K562 (cell line): ENCODE results near the gene FGFRL1. TPM values are rescaled to one million over a fixed set of nuclear protein-coding genes. Genes with fewer than 3 reads are reported as not detected.
A peak's percentile ranks its signal among the peaks of the same experiment; 100 is the strongest.

Experiments
- TEAD1 ChIP-seq, 2 experiments: fragments of 450-650 bp in 1 of 2; sonication (generic) in 1 of 2; formaldehyde crosslinking; IDR thresholded peaks; 2 replicates each; pipeline versions ENCODE4 v1.4.0 to v1.8.0; 2020 to 2022; ENCODE audit warnings: mild to moderate bottlenecking in 2 of 2, missing genetic modification reagents in 1 of 2
- ZNF146 ChIP-seq: IDR thresholded peaks from one replicate; pipeline ENCODE4 v1.6.1; 2018; ENCODE audit warnings: missing compliant biosample characterization; ENCODE audit not compliant: unreplicated experiment
- ZNF436 ChIP-seq: fragments of 250-450, 450-650 bp; sonication (Bioruptor Pico); formaldehyde crosslinking; IDR thresholded peaks from 2 replicates; pipeline ENCODE4 v1.7.0; 2020; ENCODE audit warnings: mild to moderate bottlenecking
- polyA plus RNA-seq, 8 experiments: library from polyadenylated mRNA; depleted of rRNA in 4 of 8; stranded (reverse) in 5 of 8; unstranded in 3 of 8; fragments of >200 nt; fragmentation: Nextera tagmentation in 2 of 8; fragmentation: Illumina TruSeq in 1 of 8; extraction: Ambion mirVana in 2 of 8; extraction: Trizol in 1 of 8; gene quantifications; 2 replicates each; pipeline versions ENCODE4 v1.2.1 to v1.2.3, GENCODE V29; 2011 to 2014; ENCODE audit warnings: inconsistent platforms in 1 of 8, missing spikeins in 1 of 8
- total RNA-seq, 7 experiments: library from RNA; depleted of rRNA in 6 of 7; stranded (reverse); fragments of >200 nt in 6 of 7; fragmentation: Illumina TruSeq in 2 of 7; extraction: Trizol in 2 of 7; gene quantifications; 2 replicates each; pipeline versions ENCODE4 v1.2.1 to v1.2.3, GENCODE V29; 2011 to 2021; ENCODE audit warnings: low replicate concordance in 1 of 7
- TF ChIP-seq, protein P1 (sequence below): fragments of 450-650 bp; IDR thresholded peaks from 2 replicates; pipeline ENCODE4 v1.6.1; 2016; ENCODE audit warnings: mild to moderate bottlenecking, moderate library complexity
- TF ChIP-seq, protein P2 (sequence below), 2 experiments: fragments of 450-650 bp in 1 of 2; sonication (generic) in 1 of 2; formaldehyde crosslinking in 1 of 2; IDR thresholded peaks; 2 replicates each; pipeline versions ENCODE4 v1.7.1 to v1.9.0; 2016 to 2022; ENCODE audit warnings: inconsistent platforms in 1 of 2, mild to moderate bottlenecking in 1 of 2, missing genetic modification reagents in 1 of 2

Gene FGFRL1
- total and polyA plus RNA-seq, 9 of the 15 experiments (the other 6 are each of a cell fraction or from before 2014, with no cell fraction given): 0.34 to 49.9 (median 14.6) TPM

DNA sequence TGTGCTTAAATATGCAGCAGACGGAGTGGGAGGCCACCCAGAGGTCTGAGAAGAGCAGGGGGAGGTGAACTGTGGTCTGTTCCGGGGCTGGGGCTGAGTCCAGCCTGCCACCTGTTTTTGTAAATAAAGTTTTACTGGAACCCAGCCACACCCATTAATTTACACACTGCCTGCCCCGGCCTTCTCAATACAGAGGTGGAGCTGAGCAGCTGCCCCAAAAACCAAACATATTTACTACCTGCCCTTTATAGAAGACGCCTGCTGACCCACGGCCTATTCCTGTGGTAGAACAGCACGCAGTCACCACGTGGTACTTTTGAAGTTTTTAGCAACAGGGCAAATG, 45.9 kb downstream of the FGFRL1 start (continued):
- TF ChIP-seq, protein P1, sequence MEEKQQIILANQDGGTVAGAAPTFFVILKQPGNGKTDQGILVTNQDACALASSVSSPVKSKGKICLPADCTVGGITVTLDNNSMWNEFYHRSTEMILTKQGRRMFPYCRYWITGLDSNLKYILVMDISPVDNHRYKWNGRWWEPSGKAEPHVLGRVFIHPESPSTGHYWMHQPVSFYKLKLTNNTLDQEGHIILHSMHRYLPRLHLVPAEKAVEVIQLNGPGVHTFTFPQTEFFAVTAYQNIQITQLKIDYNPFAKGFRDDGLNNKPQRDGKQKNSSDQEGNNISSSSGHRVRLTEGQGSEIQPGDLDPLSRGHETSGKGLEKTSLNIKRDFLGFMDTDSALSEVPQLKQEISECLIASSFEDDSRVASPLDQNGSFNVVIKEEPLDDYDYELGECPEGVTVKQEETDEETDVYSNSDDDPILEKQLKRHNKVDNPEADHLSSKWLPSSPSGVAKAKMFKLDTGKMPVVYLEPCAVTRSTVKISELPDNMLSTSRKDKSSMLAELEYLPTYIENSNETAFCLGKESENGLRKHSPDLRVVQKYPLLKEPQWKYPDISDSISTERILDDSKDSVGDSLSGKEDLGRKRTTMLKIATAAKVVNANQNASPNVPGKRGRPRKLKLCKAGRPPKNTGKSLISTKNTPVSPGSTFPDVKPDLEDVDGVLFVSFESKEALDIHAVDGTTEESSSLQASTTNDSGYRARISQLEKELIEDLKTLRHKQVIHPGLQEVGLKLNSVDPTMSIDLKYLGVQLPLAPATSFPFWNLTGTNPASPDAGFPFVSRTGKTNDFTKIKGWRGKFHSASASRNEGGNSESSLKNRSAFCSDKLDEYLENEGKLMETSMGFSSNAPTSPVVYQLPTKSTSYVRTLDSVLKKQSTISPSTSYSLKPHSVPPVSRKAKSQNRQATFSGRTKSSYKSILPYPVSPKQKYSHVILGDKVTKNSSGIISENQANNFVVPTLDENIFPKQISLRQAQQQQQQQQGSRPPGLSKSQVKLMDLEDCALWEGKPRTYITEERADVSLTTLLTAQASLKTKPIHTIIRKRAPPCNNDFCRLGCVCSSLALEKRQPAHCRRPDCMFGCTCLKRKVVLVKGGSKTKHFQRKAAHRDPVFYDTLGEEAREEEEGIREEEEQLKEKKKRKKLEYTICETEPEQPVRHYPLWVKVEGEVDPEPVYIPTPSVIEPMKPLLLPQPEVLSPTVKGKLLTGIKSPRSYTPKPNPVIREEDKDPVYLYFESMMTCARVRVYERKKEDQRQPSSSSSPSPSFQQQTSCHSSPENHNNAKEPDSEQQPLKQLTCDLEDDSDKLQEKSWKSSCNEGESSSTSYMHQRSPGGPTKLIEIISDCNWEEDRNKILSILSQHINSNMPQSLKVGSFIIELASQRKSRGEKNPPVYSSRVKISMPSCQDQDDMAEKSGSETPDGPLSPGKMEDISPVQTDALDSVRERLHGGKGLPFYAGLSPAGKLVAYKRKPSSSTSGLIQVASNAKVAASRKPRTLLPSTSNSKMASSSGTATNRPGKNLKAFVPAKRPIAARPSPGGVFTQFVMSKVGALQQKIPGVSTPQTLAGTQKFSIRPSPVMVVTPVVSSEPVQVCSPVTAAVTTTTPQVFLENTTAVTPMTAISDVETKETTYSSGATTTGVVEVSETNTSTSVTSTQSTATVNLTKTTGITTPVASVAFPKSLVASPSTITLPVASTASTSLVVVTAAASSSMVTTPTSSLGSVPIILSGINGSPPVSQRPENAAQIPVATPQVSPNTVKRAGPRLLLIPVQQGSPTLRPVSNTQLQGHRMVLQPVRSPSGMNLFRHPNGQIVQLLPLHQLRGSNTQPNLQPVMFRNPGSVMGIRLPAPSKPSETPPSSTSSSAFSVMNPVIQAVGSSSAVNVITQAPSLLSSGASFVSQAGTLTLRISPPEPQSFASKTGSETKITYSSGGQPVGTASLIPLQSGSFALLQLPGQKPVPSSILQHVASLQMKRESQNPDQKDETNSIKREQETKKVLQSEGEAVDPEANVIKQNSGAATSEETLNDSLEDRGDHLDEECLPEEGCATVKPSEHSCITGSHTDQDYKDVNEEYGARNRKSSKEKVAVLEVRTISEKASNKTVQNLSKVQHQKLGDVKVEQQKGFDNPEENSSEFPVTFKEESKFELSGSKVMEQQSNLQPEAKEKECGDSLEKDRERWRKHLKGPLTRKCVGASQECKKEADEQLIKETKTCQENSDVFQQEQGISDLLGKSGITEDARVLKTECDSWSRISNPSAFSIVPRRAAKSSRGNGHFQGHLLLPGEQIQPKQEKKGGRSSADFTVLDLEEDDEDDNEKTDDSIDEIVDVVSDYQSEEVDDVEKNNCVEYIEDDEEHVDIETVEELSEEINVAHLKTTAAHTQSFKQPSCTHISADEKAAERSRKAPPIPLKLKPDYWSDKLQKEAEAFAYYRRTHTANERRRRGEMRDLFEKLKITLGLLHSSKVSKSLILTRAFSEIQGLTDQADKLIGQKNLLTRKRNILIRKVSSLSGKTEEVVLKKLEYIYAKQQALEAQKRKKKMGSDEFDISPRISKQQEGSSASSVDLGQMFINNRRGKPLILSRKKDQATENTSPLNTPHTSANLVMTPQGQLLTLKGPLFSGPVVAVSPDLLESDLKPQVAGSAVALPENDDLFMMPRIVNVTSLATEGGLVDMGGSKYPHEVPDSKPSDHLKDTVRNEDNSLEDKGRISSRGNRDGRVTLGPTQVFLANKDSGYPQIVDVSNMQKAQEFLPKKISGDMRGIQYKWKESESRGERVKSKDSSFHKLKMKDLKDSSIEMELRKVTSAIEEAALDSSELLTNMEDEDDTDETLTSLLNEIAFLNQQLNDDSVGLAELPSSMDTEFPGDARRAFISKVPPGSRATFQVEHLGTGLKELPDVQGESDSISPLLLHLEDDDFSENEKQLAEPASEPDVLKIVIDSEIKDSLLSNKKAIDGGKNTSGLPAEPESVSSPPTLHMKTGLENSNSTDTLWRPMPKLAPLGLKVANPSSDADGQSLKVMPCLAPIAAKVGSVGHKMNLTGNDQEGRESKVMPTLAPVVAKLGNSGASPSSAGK: peak; percentile 17; the same call in 1 of the 2 replicates
- no peak for TF ChIP-seq TEAD1 (CRISPR knock-in tag; IDR thresholded peaks at IDR 0.05)
- no peak for TF ChIP-seq ZNF436
- TF ChIP-seq, protein P2, sequence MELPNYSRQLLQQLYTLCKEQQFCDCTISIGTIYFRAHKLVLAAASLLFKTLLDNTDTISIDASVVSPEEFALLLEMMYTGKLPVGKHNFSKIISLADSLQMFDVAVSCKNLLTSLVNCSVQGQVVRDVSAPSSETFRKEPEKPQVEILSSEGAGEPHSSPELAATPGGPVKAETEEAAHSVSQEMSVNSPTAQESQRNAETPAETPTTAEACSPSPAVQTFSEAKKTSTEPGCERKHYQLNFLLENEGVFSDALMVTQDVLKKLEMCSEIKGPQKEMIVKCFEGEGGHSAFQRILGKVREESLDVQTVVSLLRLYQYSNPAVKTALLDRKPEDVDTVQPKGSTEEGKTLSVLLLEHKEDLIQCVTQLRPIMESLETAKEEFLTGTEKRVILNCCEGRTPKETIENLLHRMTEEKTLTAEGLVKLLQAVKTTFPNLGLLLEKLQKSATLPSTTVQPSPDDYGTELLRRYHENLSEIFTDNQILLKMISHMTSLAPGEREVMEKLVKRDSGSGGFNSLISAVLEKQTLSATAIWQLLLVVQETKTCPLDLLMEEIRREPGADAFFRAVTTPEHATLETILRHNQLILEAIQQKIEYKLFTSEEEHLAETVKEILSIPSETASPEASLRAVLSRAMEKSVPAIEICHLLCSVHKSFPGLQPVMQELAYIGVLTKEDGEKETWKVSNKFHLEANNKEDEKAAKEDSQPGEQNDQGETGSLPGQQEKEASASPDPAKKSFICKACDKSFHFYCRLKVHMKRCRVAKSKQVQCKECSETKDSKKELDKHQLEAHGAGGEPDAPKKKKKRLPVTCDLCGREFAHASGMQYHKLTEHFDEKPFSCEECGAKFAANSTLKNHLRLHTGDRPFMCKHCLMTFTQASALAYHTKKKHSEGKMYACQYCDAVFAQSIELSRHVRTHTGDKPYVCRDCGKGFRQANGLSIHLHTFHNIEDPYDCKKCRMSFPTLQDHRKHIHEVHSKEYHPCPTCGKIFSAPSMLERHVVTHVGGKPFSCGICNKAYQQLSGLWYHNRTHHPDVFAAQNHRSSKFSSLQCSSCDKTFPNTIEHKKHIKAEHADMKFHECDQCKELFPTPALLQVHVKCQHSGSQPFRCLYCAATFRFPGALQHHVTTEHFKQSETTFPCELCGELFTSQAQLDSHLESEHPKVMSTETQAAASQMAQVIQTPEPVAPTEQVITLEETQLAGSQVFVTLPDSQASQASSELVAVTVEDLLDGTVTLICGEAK (IDR thresholded peaks at IDR 0.05): peak; percentile 94
- TF ChIP-seq, protein P2 (CRISPR knock-in tag; IDR thresholded peaks at IDR 0.05): peak; percentile 93
- no peak for TF ChIP-seq ZNF146 (CRISPR knock-in tag)
